Activated T-cell treated with anti-CD3 and anti-CD28 coated beads, Interleukin-2, amount 50 U/mL, for 1 hour (primary cell): ENCODE results near the gene SPATA16.
"Not testable (repeated sequence)": the region's sequence is repeated elsewhere in the genome, so short reads cannot be mapped to it uniquely, and the experiment has no call there.

Experiments
- DNase-seq: peaks from one replicate; pipeline ENCODE4 v3.0.0-alpha.2; 2020

Gene SPATA16

GRCh38 chr3:173055228-173055933, 85.7 kb downstream of the SPATA16 start:
- DNase-seq, result no peak

GRCh38 chr3:173049360-173049759, 91.7 kb downstream of the SPATA16 start:
- DNase-seq, result no peak

DNA sequence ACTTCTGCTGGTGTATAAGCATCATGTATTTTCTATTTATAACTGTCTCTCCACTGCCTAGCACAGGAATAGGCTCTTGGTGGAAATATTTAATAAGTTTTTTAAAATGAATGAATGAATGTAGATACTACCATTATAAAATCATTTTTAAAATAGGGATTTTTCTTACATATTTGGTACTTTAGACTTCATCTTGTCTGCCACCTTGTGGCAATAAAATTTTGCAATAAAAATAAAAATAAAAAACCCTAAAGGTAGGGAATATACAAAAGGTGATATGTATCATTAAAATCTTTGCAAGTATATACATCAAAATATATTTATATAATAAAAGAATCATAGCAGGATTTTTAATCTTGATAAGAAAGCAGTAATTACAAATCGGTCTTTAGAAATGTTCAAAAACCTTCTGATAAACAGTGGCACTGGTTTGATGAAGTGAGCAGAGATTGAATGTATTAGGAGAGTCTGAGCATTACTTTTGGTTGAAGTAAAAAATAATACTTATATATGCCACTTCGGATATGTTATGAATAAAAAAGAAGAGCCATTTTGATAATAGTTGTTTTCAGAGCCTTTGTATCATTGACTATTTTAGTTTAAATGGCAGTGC, 95.2 kb downstream of the SPATA16 start:
- DNase-seq, result no peak

DNA sequence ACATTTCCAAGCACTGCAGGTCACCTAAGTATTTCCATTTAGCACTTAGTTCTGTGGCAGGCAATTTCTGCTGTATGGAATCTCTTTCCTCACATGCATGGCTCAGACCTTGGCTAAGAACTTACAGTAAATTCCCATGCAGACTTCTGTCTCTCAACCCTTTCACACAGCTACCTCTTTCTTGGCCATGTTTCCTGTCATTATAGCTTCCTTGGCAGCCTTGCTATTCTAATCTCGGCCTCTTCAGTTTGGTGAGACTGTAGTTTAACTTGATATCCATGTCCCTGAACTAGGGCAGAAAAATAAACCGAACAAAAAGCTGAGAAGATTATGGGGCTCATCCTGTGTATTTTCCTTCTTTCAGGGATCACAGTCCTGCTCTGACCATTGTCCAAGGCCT, 96.0 kb downstream of the SPATA16 start:
- no peak for DNase-seq

DNA sequence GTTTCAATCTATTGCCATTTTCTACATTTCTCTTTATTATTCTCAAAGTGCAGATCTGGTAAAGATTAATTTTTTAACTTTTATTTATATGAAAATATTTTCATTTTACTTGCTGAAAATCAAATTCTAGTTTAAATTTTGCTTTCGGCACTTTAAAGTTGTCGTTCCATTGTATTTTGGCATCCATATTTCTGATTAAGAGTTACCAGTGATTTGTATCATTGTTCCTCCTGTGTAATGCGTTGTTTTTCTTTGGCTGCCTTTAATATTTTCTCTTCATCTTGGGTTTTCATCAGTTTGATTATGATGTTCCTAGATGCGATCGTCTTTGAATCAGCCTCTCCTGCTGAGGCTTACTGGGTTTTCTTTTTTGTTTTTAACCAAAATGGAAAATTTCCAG, 97.3 kb downstream of the SPATA16 start:
- no peak for DNase-seq

DNA sequence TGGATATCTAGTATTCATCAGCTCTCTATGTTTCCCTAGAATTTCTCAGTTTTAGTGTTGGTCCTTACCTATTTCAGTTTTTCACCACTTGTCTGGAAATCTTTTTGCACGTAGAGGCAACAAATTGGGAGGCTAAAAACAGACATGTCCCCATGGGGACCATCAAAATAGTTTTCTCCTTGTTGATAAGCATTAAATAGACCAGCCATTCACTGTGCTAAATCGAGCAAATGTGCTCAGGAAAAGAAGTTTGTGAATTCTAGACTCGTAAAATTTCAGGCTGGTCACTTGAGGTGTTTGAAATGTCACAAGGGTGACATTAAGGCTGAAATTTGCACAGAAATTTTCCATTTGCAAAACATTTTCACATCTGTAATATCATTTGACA, 102.6 kb downstream of the SPATA16 start:
- DNase-seq, result no peak

DNA sequence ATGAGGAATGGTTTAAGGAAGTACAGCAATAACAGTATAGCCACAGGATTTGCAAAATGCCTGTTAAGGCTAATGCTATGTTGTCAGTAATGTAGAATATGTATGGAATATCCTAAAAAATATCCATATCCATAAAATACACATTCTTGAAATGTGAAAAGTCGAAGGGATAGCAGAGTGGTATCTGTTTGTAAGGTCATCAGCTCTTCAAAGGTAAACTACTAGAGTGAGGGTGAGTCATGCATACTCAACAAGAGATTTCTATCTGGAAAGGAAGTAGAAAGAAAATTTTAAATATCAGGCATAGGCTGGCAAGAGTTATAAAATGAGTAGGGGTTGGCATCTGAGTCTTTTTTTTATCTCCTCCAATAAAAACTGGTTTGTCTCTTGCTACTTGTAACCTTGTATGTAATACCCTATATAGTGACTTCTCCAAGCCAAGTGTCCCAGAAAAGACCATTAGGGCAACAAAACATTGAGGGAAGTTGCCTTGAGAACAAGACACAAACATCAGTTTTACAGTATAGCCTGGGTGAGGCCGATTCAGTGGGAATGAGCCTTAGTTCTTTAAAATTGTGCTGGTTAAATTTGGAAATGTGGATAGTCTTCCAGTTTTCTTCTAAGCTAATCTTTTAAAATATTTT, 103.1 kb downstream of the SPATA16 start:
- DNase-seq, result no peak

GRCh38 chr3:173030273-173030672, 110.8 kb downstream of the SPATA16 start:
- no peak for DNase-seq

DNA sequence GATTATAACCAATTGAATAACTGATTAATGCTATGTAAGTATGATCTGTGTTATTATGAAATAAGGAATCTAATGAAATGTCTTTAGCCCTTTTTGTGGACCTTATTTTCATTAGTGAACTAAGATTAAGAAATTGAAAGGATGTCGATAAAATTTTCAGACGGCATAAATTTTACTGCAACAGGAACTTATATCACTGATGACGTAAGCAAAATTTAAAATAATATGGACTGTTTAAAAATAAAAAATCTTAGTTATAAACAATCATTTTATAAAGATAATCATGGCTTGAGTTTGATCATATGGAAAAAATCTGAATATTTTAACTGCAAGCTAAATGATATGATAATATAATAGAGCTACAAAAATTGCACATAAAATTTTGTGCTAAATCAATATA, 112.7 kb downstream of the SPATA16 start:
- no peak for DNase-seq

- DNase-seq, result no peak
Observed at GRCh38 chr3:173027429-173027828, 113.6 kb downstream of the SPATA16 start.

DNA sequence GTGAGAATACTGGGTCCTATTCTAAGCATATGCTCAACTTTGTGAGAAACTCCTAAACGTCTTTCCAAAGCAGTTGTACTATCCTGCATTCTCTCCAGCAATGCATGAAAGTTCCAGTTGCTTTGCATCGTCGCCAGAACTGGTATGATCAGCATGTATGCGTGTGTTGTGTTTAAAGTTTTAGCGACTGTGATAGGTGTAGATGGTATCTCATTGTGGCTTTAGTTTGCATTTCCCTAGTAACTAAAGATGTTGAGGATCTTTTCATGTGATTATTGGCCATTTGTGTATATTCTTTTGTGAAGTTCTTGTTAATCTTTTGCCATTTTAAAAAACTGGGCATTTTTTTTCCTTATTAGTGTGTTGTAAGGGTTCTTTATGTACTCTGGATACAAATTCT, 115.1 kb downstream of the SPATA16 start:
- DNase-seq, result no peak

GRCh38 chr3:173021547-173022185, 119.4 kb downstream of the SPATA16 start:
- no peak for DNase-seq

GRCh38 chr3:173020128-173020527, 120.9 kb downstream of the SPATA16 start:
- not testable (repeated sequence) for DNase-seq

DNA sequence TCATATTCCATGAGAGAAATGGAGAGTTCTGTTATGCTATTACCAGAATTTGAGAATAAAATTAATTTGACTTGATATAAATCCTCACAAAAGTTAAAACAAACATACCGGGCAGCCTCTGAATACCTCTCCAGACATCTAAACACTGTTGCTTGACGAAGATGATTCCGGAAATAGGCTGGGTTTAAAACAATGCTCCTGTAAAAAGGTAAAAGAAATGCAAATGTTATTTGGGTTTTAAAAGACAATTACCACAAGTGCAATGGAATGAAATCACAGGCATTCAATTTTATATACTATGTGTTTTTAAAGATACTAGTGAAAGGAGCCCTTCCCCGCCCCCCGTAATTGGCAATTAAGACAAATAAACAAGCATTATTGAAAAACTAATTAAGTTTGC, 121.7 kb downstream of the SPATA16 start:
- no peak for DNase-seq

GRCh38 chr3:173018758-173019157, 122.3 kb downstream of the SPATA16 start:
- no peak for DNase-seq

DNA sequence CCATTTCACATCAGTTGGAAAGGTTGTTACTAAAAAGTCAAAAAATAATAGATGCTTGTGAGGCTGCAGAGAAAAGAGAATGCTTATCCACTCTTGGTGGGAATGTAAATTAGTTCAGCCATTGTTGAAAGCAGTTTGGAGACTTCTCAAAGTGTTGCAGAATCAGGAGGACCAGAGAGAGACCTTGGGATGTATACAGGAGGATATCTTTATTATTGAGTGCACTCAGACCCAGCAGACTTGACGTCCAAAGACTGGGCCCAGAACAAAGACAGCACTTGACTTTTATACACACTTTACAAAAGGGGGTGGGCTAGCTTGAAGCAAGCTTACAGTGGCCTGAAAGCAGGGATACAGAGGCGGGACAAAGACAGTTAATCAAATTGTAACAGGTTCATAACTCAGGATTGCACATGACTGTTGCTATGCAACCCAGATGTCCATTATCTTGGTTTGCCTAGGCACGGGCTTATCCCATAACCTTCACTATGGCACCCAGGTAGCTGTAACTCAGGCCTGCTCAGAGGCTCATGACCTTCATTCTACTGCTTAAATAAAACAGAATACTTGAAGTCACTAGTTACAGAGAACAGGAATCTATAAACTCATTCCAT, 127.7 kb downstream of the SPATA16 start:
- no peak for DNase-seq

DNA sequence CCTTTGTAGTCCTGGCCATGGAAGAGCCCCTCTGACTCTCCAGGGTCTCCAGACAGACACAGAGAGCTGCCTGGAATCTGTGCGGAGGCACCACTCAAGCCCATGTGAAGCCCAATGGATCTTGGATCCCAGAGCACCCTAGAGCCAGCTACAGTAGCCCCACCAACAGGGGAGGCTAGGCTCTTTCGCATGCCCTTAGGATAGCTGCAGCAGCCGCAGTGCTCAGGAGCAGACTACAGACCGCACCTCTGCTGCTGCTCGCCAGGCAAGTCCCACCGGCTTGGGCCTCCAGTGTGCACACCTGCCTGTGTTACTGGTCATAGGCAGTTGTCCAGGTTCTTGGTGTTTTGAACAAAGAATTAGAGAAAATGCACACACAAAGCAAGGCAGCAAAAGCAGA, 131.6 kb downstream of the SPATA16 start:
- DNase-seq, result no peak

- no peak for DNase-seq
Observed at GRCh38 chr3:173008978-173009377, 132.1 kb downstream of the SPATA16 start.

DNA sequence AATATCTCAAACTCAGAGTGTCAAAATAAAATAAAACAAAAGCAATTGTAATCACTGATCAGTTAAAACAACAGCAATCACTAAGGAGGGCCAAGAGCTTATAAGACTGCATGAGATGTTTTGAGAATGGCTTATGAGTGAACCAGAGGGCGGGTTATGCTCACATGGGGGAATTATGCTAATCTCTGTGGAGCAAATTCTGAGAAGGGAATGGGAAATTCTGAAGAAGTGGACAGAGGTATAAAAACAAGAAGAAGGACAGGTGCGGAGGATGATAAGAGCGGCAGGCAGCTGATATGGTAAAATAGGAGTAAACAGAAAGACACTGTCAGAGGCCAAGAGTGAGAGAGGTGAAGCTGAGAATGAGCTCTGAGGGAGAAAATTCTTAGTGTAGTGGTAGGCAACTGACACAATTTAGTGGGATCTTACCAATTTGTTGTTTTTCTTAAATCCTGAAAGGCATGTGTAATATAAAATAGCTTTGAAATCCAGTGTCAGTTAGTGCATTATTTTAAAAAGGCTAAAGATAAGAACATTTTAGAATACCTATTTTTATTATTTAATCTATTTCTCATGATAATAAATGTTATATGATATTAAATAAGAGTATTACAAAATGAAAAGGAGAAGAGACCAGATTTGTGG, 133.8 kb downstream of the SPATA16 start:
- DNase-seq, result no peak

DNA sequence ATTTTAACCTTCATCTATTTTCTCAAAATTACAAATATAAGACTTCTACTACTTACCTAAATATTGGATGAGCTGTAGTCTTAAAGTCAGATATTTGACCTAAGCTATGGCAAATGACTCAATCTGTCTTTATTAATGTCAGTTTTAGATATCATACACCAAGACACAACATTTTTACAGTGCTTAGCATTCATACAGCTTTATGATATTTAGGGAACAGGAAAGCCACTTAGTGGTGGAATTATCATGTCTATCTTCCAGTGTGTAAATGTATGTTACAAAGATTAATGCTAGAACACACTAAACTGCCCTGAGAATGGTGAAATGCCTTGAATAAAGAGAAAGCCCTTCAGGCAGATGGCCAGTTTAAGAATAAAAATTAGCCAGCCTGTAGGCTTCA, 135.0 kb downstream of the SPATA16 start:
- no peak for DNase-seq

DNA sequence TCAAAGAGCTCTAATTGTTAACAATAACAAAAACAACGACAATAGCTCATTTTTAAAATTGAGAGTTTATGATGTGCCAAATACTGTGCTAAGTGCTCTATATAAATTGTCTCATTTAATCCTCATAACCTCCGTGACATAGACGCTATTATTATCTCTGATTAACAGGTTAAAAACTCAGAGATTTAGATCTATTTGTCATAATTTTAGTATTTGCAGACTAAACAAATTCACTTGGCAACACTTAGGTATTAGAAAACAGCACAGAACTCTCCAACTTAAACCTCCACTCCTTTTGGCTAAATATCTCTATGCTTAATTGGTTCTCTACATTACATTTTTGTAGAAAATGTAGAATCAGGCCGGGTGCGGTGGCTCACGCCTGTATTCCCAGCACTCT, 136.4 kb downstream of the SPATA16 start:
- no peak for DNase-seq

- DNase-seq, result no peak
Observed at GRCh38 chr3:173003956-173004355, 137.1 kb downstream of the SPATA16 start.

GRCh38 chr3:173003471-173003870, 137.6 kb downstream of the SPATA16 start:
- DNase-seq, result no peak
